Thoracic aorta (tissue), 2 donors: ENCODE measurements around the gene MYO1F. TPM values are rescaled to one million over a fixed set of nuclear protein-coding genes. Genes with fewer than 3 reads are reported as not detected.

Source experiments
- ATAC-seq: fragments of 150-250 bp; one replicate; pipeline ENCODE4 v1.8.0; 2017; ENCODE audit warnings: low read depth; ENCODE audit not compliant: insufficient number of reproducible peaks, low FRiP score
- DNase-seq: peaks from one replicate; pipeline ENCODE4 v3.0.0-alpha.2; 2020; ENCODE audit warnings: low spot score
- H3K27ac ChIP-seq, 2 donors: fragments of 200-600 bp; sonication (generic); 1 replicate in 1 of 2; 2 replicates in 1 of 2; pipeline ENCODE4 v1.5.1; 2016; ENCODE audit warnings: mild to moderate bottlenecking in 2 of 2, moderate library complexity in 2 of 2
- H3K27me3 ChIP-seq: fragments of 200-600 bp; sonication (generic); replicated peaks from 2 replicates; pipeline ENCODE4 v1.6.0; 2016; ENCODE audit warnings: mild to moderate bottlenecking; ENCODE audit not compliant: insufficient read depth
- H3K36me3 ChIP-seq: fragments of 200-600 bp; sonication (generic); one replicate; pipeline ENCODE4 v1.5.1; 2016
- H3K4me1 ChIP-seq, 2 donors: fragments of 200-600 bp; sonication (generic); 1 replicate in 1 of 2; 2 replicates in 1 of 2; pipeline versions ENCODE4 v1.5.1 to v1.6.0; 2016; ENCODE audit warnings: low read depth in 2 of 2, mild to moderate bottlenecking in 1 of 2; ENCODE audit not compliant: control insufficient read depth in 1 of 2
- H3K4me3 ChIP-seq: fragments of 200-600 bp; sonication (generic); 2 replicates; pipeline ENCODE4 v1.5.1; 2016; ENCODE audit warnings: mild to moderate bottlenecking
- H3K9me3 ChIP-seq: fragments of 200-600 bp; sonication (generic); 2 replicates; pipeline ENCODE4 v1.5.1; 2016
- CTCF ChIP-seq: fragments of 200-600 bp; sonication (generic); IDR thresholded peaks from one replicate; pipeline ENCODE4 v1.5.1; 2019; ENCODE audit warnings: antibody characterized with exemption
- total RNA-seq, 2 donors: library from RNA; depleted of rRNA; stranded (reverse); fragments of >200 nt; gene quantifications; one replicate each; pipeline versions ENCODE4 v1.1.0 to v1.2.3, GENCODE V29; 2016

Gene MYO1F
- total RNA-seq, 2 donors from 2014 or later: 29.6 to 33.9 TPM

DNA sequence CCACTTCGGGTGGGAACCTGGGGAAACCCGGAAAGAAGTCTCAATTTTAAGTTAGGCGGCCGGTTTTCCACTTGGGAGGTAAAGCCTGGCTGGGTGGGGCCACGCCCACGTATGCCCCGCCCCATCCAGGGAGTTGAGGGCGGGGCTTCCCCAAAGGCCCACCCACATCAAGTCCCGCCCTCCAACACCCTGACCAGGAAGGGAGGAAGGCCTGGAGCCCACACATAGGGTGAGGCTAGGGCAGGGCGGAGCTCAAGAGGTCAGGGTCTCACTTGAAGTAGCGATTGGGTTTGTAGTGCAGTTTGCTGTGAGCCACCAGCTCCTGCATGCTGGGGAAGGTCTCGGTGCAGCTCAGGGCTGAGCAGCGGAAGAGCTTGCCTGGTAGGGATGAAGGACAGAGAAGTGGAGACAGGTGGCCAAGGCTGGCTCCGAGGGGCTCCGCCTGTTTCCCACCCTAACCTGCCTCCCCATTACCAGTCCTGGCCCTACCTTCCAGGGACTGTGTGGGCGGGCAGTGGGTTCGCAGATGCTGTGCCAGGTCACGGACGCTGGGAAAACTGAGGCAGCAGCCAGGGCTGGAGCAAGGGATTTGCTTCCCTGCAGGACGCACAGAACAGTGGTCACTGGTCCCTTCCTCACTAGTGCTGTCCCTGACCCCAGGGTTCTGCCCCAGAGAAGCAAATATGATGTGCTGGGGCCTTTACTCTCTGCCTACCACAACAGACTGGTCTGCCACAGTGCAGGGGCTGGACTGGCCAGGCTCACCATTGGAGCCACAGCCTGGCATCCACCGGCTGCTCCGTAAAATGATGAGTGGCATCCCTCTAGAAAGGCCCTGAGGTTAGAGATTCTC lies 64.9 kb downstream of the MYO1F start:
- no peak for TF ChIP-seq CTCF
- ATAC-seq (no peak), DNase-seq (no peak)
- H3K27ac ChIP-seq: peak overlapping the region in 1 of 2 donors; percentile 97
- no peaks in the 10 kb centered on the region for H3K9me3 ChIP-seq
- peaks cover 5 to 20% of the 10 kb centered on the region in 2 donors for H3K4me1 ChIP-seq
- H3K4me3 ChIP-seq: no peak overlapping the region
- no peaks in the 10 kb centered on the region for H3K36me3 ChIP-seq
- no peaks in the 10 kb centered on the region for H3K27me3 ChIP-seq

GRCh38 chr19:8511573-8512101 lies 65.6 kb downstream of the MYO1F start:
- H3K4me3 ChIP-seq: no peak overlapping the region
- H3K4me1 ChIP-seq: peaks cover 5 to 23% of the 10 kb centered on the region in 2 donors
- no peaks in the 10 kb centered on the region for H3K9me3 ChIP-seq
- DNase-seq: no peak
- H3K27me3 ChIP-seq: no peaks in the 10 kb centered on the region
- TF ChIP-seq CTCF: no peak
- ATAC-seq: no peak
- H3K36me3 ChIP-seq: no peaks in the 10 kb centered on the region
- no peak overlapping the region for H3K27ac ChIP-seq

DNA sequence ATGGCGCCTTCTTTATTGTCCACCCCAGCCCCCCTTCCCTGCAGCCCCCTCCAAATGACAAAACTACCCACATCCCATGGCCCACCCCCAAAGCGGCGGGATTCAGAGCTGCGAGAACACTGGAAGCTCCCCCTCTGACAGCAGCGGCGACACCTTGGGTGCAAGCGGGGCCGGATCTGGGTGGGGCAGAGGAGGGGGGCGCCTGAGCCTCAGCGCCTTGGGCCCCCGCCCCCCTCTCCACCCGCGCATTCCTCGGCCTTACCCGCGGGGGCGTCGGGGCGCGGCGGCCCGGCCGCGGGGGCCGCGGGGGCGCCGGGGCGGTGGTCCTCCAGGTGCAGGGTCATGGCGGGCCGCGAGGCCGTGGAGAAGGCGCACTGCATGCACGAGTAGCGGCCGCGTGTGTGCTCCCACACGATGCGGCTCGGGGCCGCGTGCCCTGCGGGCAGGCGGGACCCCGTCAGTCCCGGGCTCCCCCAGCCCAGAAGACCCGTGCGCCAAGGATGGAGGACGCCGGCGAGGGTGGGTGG lies 66.6 kb downstream of the MYO1F start:
- no peak for TF ChIP-seq CTCF
- H3K4me3 ChIP-seq: no peak overlapping the region
- DNase-seq (no peak), ATAC-seq (no peak)
- H3K27ac ChIP-seq: no peak overlapping the region
- no peaks in the 10 kb centered on the region for H3K36me3 ChIP-seq
- H3K9me3 ChIP-seq: no peaks in the 10 kb centered on the region
- no peaks in the 10 kb centered on the region for H3K27me3 ChIP-seq
- H3K4me1 ChIP-seq: peaks cover 8 to 33% of the 10 kb centered on the region in 2 donors

DNA sequence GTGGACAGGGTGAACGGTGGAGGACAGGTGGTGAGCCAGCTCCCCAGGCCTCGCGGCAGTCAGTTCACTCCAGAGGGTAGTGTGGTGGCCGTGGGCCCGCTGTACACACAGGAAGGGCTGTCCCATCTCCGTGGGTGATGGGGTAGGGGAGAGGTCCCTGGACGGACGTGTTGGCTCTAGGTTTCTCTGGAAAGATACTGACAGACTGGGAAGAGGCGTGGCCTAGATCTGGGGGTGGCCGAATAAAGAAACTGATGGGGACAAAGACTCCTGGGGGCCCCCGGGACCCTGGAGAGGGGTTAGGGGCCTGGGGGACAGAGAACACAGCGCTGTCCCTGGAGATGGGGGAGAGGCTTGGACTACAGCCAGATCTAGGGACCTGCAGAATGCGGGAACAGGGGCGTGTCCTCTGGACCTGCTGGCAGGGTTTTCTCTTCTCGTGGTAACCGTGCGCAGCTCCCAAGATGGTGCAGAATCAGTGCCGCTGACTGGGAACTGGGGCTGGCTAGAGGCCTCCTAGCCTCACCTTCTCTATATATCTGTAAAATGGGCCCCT lies 70.8 kb downstream of the MYO1F start:
- Histone ChIP-seq H3K9me3 (no peaks in the 10 kb centered on the region), H3K4me3 (peak overlapping the region; percentile 76), H3K4me1 (peaks cover 3 to 15% of the 10 kb centered on the region in 2 donors), H3K27me3 (no peaks in the 10 kb centered on the region), H3K27ac (no peak overlapping the region), H3K36me3 (no peaks in the 10 kb centered on the region)
- no peak for TF ChIP-seq CTCF
- DNase-seq: no peak
- ATAC-seq: peak; percentile 12
